ENCODE results near the gene SLC7A4. TPM values are rescaled to one million over a fixed set of nuclear protein-coding genes. Genes with fewer than 3 reads are reported as not detected.
A peak's percentile ranks its signal among the peaks of the same experiment; 100 is the strongest.

The SLC7A4 gene
- total and polyA plus RNA-seq, 2 of the 8 experiments (the other 6 are each of a cell fraction or from before 2014, with no cell fraction given) = 0.92 TPM; not detected in 1

GRCh38 chr22:21042978-21043859 is 10.9 kb upstream of the SLC7A4 start:
- no peaks in the 10 kb centered on the region for H3K36me3 ChIP-seq (ENCODE audit: control insufficient read depth in 2 of 4, insufficient read depth in 4 of 4, low read length in 3 of 4)
- H3K27me3 ChIP-seq (replicated peaks in 1 of 4; ENCODE audit: control insufficient read depth in 3 of 4, extremely low read depth in 1 of 4, insufficient read depth in 3 of 4, low read length in 3 of 4) = peaks cover 0 to 7% (median 2%) of the 10 kb centered on the region in 4 experiments; a peak in 3 of 7 replicates
- no peak overlapping the region for H2BK15ac ChIP-seq (ENCODE audit: low read length)
- WGBS, 2 experiments (ENCODE audit: extremely low coverage in 1 of 2, insufficient coverage in 1 of 2, insufficient read length in 1 of 2, insufficient replicate concordance in 2 of 2, low coverage in 1 of 2, low lambda C conversion rate in 2 of 2, missing lambda C conversion rate in 1 of 2) = 88% methylated on average over 6 of the region's 6 CpGs; no CpG with 5 or more reads in 1 of the 2 experiments
- POLR2A ChIA-PET (ENCODE audit: partially characterized antibody) = interaction anchor here (0.7 to 1.8 kb wide), 3 partner anchors 9 to 44 kb away, joined by 3 to 5 read pairs (median 3); no protein-coding TSS in a partner anchor
- H3K4me3 ChIP-seq (ENCODE audit: extremely low read depth in 1 of 4, insufficient read depth in 2 of 4, low read depth in 3 of 4, low read length in 4 of 4) = no peak overlapping the region
- no peaks in the 10 kb centered on the region for H4K20me1 ChIP-seq (replicated peaks in 1 of 2; ENCODE audit: control insufficient read depth in 1 of 2, insufficient read depth in 2 of 2, low read length in 2 of 2)
- no peak overlapping the region for H3K9ac ChIP-seq (replicated peaks in 1 of 4; ENCODE audit: extremely low read depth in 1 of 4, low read depth in 3 of 4, low read length in 3 of 4)
- no peak overlapping the region for H2BK120ac ChIP-seq (replicated peaks; ENCODE audit: low read depth, low read length)
- CTCF ChIA-PET (ENCODE audit: partially characterized antibody) = interaction anchor here (1.0 to 3.9 kb wide), 3 partner anchors 20 to 50 kb away, joined by 3 to 18 read pairs (median 5); no protein-coding TSS in a partner anchor
- no peak overlapping the region for H3K56ac ChIP-seq (replicated peaks; ENCODE audit: insufficient read length, low read depth, low read length)
- no peak overlapping the region for H4K91ac ChIP-seq (replicated peaks; ENCODE audit: insufficient read length, low read length)
- peaks cover 6% of the 10 kb centered on the region; the same call in 1 of the 2 replicates for H3K23me2 ChIP-seq (ENCODE audit: low read depth, low read length)
- H3K79me2 ChIP-seq (ENCODE audit: control insufficient read depth in 1 of 2, insufficient read depth in 2 of 2, low read length in 2 of 2) = no peaks in the 10 kb centered on the region
- H3K23ac ChIP-seq (ENCODE audit: insufficient read length) = no peak overlapping the region
- H3K4ac ChIP-seq (replicated peaks; ENCODE audit: insufficient read length, low read depth, low read length) = no peak overlapping the region
- no peak overlapping the region; the same call in 1 of the 2 replicates for H4K8ac ChIP-seq (ENCODE audit: extremely low read depth, insufficient read depth, low read length)
- no peak overlapping the region for H3K18ac ChIP-seq (ENCODE audit: extremely low read depth, low read length)
- no peak overlapping the region for H2BK5ac ChIP-seq (ENCODE audit: low read depth, low read length)
- no peak overlapping the region for H2AFZ ChIP-seq (ENCODE audit: low read length)
- FAIRE-seq (no peak), DNase-seq (ENCODE audit: low read depth in 1 of 2, low spot score in 2 of 2) (no peak)
- no peak overlapping the region for H3K4me2 ChIP-seq (ENCODE audit: insufficient read depth in 1 of 2, low read depth in 2 of 2, low read length in 2 of 2)
- H3K79me1 ChIP-seq (ENCODE audit: low read depth, low read length) = no peaks in the 10 kb centered on the region
- peaks cover 0 to 10% (median 0%) of the 10 kb centered on the region in 4 experiments; a peak in 2 of 7 replicates for H3K4me1 ChIP-seq (replicated peaks in 1 of 4; ENCODE audit: control insufficient read depth in 3 of 4, insufficient read depth in 4 of 4, low read length in 3 of 4)
- no peaks in the 10 kb centered on the region for H3K9me3 ChIP-seq (ENCODE audit: insufficient read depth in 2 of 2, low read depth in 1 of 2, low read length in 1 of 2)
- no peak overlapping the region for H3K14ac ChIP-seq (ENCODE audit: insufficient read length)
- H2BK20ac ChIP-seq (ENCODE audit: low read length) = no peak overlapping the region
- H4K5ac ChIP-seq (ENCODE audit: insufficient read length, low read depth, low read length) = no peak overlapping the region
- no peak overlapping the region for H3K27ac ChIP-seq (ENCODE audit: low read depth, low read length)
- H2BK12ac ChIP-seq (ENCODE audit: low read depth, low read length) = 0 out of 2 replicates have a peak overlapping the region, but pooled peaks have one; percentile 17
- no peak overlapping the region for H2AK5ac ChIP-seq (ENCODE audit: low read depth, low read length)
- TF ChIP-seq SIRT6 (IDR thresholded peaks at IDR 0.05; ENCODE audit: low read length) = no peak
- no peak for TF ChIP-seq KDM1A (IDR thresholded peaks at IDR 0.05; ENCODE audit: borderline replicate concordance, low read length)
- no peak for TF ChIP-seq POLR2A (IDR thresholded peaks at IDR 0.05; ENCODE audit: control extremely low read depth in 1 of 2, low read depth in 2 of 2, low read length in 2 of 2)

Measured in H1 (cell line).